Measurements from ENCODE around the gene CD99L2.
"Not testable (repeated sequence)": the region's sequence is repeated elsewhere in the genome, so short reads cannot be mapped to it uniquely, and the experiment has no call there.

Gene CD99L2

GRCh38 chrX:150849996-150850720 lies 48.3 kb downstream of the CD99L2 start:
- DNase-seq, result no peak

- no peak for DNase-seq
Measured at GRCh38 chrX:150849486-150849885, 49.0 kb downstream of the CD99L2 start.

- peak; percentile 35 for DNase-seq
Measured at GRCh38 chrX:150848914-150849365, 49.5 kb downstream of the CD99L2 start.

GRCh38 chrX:150847088-150847487 lies 51.4 kb downstream of the CD99L2 start:
- no peak for DNase-seq

GRCh38 chrX:150846130-150846529 lies 52.3 kb downstream of the CD99L2 start:
- no peak for DNase-seq

GRCh38 chrX:150845091-150845490 lies 53.4 kb downstream of the CD99L2 start:
- DNase-seq, result no peak

GRCh38 chrX:150844016-150844415 lies 54.5 kb downstream of the CD99L2 start:
- no peak for DNase-seq

GRCh38 chrX:150842198-150842685 lies 56.2 kb downstream of the CD99L2 start:
- no peak for DNase-seq

GRCh38 chrX:150841456-150842197 lies 56.8 kb downstream of the CD99L2 start:
- no peak for DNase-seq

- no peak for DNase-seq
Measured at GRCh38 chrX:150837845-150838244, 60.6 kb downstream of the CD99L2 start.

GRCh38 chrX:150834695-150835094 lies 63.8 kb downstream of the CD99L2 start:
- no peak for DNase-seq

- no peak for DNase-seq
Measured at GRCh38 chrX:150833454-150834056, 64.9 kb downstream of the CD99L2 start.

- no peak for DNase-seq
Measured at GRCh38 chrX:150831863-150832262, 66.6 kb downstream of the CD99L2 start.

GRCh38 chrX:150828785-150829184 lies 69.7 kb downstream of the CD99L2 start:
- DNase-seq, result no peak

- not testable (repeated sequence) for DNase-seq
Measured at GRCh38 chrX:150824352-150824751, 74.1 kb downstream of the CD99L2 start.

GRCh38 chrX:150823826-150824225 lies 74.6 kb downstream of the CD99L2 start:
- not testable (repeated sequence) for DNase-seq

GRCh38 chrX:150821971-150822370 lies 76.5 kb downstream of the CD99L2 start:
- DNase-seq, result no peak

GRCh38 chrX:150813922-150814321 lies 84.5 kb downstream of the CD99L2 start:
- no peak for DNase-seq

GRCh38 chrX:150806827-150807226 lies 91.6 kb downstream of the CD99L2 start:
- DNase-seq, result no peak

- no peak for DNase-seq
Measured at GRCh38 chrX:150805736-150806135, 92.7 kb downstream of the CD99L2 start.

GRCh38 chrX:150792949-150793527 lies 105.4 kb downstream of the CD99L2 start:
- no peak for DNase-seq

GRCh38 chrX:150790021-150790420 lies 108.4 kb downstream of the CD99L2 start:
- no peak for DNase-seq

- DNase-seq, result no peak
Measured at GRCh38 chrX:150781677-150782076, 116.8 kb downstream of the CD99L2 start.
